ENCODE results near the gene PIRT.

The PIRT gene

DNA sequence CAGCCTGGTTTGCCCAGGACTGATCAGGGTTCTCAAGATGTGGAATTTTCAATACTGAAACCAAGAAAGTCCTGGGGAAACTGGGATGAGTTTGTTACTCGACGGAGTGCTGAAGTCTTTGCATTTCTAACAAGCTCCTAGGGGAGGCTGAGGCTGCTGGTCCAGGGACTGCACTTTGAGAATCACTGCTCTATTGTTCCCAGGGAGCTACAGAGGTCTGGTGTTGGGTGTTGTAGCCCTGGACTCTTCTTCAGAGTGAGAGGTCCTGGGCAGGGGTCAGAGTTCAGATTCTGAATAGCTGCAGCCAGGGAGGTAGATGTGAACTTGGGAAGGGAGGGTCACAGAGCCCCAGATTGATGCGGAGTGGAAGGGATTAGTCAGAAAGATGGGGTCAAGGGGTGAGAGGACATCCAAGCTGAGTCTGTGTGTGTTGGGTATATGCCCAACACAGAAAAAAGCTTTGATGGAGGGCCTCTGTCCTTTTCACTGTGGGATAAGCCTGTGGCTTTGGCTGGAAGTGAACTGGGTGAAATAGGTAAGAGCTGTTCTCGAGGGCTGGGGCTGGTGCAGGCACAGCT, 48.1 kb downstream of the PIRT start:
- DNase-seq (ENCODE audit: low spot score) = no peak

DNA sequence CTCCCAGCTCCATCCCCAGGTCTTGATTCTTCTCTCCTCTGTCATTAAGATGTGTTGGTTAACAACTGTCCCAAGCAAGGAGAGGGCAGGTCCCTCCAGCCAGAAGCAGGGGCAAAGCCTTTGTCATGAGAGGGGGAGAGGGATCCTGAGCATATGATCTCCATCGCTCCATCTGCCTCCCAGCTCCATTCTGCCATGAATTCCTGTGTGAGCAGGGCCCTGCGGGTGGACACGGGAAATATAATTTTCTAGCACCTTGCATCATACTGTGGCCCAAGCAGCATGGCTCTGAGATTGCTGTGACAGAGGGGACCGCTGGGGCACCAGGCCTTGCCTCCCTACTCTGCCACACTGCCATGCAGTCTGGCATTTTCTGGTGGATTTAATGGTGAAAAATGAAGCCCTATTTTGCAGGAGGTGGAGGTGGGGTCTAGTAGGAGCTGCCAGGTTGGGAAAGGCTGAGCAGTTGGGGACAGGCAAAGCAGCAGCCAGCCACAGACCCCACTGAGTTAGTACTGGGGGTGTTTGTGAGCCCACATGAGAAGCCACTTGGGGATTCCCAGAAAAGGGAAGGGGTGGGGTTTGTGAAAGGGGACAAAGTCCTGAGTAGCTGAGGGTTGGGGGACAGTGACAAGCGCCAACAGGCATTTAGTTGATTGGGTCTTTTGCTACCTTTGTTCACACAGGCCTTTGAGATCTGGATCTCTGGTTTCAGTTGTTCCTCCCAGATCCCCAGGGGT, 50.4 kb downstream of the PIRT start:
- DNase-seq (ENCODE audit: low spot score) = no peak

DNA sequence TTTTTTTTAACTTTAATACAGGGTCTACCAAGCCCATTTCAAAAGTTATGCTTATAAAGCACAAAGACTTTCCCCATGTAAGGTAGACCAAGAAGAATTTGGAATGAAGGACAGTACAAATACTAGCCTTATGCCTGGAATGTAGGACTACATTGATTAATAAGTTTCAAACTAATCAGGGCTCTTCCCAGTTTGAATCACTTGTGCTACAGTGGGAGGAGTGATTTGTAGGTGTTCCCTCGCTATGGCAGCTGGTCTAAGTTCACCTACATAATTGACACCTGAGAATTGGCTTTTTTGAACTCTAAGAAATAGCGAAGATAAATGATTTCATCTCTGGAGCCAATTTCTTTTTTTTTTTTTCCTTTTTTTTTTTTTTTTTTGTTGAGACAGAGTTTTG, 52.6 kb downstream of the PIRT start:
- DNase-seq (ENCODE audit: low spot score) = no peak

DNA sequence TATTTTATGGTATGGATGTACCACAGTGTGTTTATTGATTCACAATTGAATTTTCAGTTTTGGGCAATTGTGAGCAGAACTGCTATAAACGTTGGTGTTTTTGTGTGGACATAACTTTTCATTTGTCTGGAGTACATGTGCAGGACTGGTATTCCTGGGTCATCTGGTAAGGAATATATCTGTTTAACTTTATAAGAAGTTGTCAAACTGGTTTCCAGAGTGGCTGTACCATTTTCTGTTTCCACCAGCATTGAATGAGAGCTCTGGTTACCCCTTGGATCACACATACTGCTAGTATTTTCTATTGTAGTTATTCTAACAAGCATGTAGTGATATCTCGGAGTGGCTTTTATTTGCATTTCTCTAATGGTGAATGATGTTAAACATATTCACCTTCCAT, 58.3 kb downstream of the PIRT start:
- DNase-seq (ENCODE audit: low spot score) = no peak

DNA sequence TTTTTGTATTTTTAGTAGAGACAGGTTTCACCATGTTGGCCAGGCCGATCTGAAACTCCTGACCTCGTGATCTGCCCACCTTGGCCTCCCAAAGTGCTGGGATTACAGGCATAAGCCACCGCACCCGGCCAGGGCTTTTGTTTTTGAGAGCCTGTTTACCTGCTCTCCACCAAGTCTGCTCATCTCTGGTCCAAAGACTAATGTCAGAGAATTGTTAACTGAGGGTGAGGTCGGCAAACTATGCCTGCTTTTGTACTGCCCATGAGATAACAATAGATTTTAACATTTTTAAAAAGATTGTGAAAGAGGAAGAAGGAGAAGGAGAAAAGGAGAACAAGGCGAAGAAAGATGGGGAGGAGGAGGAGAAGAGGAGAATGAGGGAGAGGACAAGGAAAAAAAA, 60.0 kb downstream of the PIRT start:
- no peak for DNase-seq (ENCODE audit: low spot score)

DNA sequence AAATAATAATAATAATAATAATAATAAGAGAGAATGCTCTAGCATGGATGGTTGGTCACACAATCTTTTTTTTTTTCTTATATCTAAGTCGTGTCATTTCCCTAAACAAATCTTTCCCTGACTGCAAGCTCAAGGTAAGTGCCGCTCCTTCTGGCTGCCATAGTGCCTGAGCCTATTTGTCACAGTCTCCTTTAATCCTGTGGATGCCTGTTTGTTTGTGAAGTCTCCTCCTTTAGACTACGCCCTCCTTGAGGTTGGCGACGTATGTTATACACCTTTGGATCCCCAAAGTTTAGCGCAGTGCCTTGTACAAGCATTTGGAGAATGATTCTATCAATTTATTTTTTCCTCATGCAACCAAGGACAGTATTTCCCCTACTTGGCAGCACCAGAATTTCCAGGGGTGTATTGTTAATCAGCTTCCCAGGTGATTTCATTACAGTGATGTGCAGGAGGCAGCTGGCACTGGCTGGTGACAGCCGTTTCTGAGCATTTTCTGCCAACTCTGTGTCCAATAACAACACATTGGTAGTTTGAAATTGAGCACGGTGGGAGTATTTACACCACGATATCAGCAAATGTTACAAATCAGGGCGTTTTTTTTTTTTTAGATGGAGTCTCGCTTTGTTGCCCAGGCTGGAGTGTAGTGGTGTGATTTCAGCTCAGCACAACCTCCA, 60.6 kb downstream of the PIRT start:
- DNase-seq (ENCODE audit: low spot score) = no peak

DNA sequence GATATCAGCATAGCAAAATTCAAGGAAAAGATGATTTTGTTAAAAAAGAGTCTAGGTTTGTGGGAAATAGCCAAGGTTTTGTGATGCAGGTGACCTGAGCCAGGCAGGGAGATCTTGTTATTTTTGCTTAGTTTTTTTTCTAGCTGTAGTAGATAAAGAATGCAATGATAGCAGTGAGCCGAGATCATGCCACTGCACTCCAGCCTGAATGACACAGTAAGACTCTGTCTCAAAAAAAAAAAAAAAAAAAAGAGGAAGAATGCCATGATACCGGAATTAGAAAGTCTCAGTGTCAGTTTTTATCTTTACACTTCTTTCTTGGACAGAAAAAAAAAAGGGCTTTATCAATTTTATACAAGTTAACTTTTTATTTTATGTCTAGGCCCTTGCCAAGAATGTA, 61.5 kb downstream of the PIRT start:
- no peak for DNase-seq (ENCODE audit: low spot score)

DNA sequence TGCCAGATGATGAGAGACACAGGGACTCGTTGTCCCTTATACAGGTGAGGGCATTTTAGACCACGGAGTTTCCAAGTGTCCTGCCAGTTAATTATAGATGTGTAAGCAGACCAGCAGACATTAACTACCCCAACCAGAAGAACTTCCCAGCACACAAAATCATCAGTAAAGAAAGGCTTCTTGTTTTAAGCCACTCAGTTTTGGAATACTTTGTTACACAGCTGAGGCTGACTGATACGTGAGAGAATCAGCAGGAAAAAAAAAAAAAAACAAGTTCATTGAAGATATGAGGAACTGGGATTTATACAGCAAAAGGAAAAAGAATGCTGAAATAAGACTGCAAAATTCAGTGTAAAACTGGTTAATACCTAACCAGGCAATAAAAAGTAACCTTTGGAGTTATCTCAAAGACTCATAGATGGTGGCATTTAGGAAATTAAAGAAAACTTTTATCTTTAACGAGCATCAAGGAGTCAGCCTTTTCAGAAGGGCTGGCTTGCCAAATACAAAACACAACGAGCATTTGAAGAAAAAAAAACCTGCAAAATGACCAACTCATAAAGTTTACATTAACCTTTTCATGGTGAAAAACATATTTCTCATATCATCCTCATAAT, 62.0 kb downstream of the PIRT start:
- DNase-seq (ENCODE audit: low spot score) = no peak

DNA sequence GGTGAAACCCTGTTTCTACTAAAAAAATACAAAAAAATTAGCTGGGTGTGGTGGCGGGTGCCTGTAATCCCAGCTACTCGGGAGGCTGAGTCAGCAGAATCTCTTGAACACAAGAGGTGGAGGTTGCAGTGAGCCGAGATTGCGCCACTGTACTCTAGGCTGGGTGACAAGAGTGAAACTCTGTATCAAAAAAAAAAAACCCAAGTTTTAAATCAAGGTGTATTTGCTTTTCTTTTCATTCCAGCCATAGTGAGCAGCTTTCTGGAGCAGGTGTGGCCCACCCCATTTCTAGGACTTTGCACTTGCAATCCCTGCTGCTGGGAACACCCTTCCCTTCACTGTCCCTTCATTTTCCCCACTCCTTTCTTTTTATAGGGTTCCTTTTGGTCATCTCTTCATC, 62.8 kb downstream of the PIRT start:
- no peak for DNase-seq (ENCODE audit: low spot score)

DNA sequence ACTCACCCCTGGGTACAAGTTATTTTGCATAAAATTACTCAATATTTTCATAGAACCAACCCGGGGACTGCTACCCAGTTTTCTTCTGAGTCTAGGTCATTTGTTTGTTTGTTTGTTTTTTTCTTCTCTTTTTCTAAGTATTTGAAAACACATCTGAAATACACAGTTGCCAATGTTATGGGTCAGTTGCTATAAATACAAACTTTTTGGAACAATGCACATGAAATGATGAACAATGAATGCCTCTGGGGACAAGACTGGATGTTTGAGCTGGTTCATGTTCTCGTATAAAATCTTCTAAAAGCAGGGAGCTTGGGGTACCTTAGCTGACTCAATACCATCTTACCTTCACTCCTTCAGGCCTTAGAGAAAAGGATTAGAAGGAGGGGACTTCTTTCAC, 64.5 kb downstream of the PIRT start:
- DNase-seq (ENCODE audit: low spot score) = no peak

Data from hematopoietic multipotent progenitor cell treated with erythropoietin and hydrocortisone succinate and interleukin-3 and kit ligand, for 15 days (in vitro differentiated cells).